ENCODE data around the gene HKDC1. TPM values are rescaled to one million over a fixed set of nuclear protein-coding genes. Genes with fewer than 3 reads are reported as not detected.
A peak's percentile ranks its signal among the peaks of the same experiment; 100 is the strongest.

Gene HKDC1
- total and polyA plus RNA-seq, 11 donors = 0.11 to 0.19 (median 0.14) TPM; not detected in 8

- WGBS, 4 donors = 64 to 75% (median 69%) methylated on average over 4 of the region's 4 CpGs
- TF ChIP-seq, protein P1, sequence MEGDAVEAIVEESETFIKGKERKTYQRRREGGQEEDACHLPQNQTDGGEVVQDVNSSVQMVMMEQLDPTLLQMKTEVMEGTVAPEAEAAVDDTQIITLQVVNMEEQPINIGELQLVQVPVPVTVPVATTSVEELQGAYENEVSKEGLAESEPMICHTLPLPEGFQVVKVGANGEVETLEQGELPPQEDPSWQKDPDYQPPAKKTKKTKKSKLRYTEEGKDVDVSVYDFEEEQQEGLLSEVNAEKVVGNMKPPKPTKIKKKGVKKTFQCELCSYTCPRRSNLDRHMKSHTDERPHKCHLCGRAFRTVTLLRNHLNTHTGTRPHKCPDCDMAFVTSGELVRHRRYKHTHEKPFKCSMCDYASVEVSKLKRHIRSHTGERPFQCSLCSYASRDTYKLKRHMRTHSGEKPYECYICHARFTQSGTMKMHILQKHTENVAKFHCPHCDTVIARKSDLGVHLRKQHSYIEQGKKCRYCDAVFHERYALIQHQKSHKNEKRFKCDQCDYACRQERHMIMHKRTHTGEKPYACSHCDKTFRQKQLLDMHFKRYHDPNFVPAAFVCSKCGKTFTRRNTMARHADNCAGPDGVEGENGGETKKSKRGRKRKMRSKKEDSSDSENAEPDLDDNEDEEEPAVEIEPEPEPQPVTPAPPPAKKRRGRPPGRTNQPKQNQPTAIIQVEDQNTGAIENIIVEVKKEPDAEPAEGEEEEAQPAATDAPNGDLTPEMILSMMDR (IDR thresholded peaks at IDR 0.05) = no peak
- TF ChIP-seq POLR2A (IDR thresholded peaks at IDR 0.05) = no peak
- Histone ChIP-seq H3K4me1 (peaks cover 0 to 5% (median 0%) of the 10 kb centered on the region in 12 donors), H3K4me3 (no peak overlapping the region), H3K27ac (no peak overlapping the region), H3K27me3 (no peaks in the 10 kb centered on the region), H3K9me3 (no peaks in the 10 kb centered on the region), H3K36me3 (no peaks in the 10 kb centered on the region)
- peak in 1 of 5 donors; percentile 40 for DNase-seq
- intact Hi-C loops (cut with DNase I) = no loop called here
- ATAC-seq = peak in 3 of 4 donors; percentile 52 to 74 (median 54)
Observed at GRCh38 chr10:69290993-69291392, 70.9 kb downstream of the HKDC1 start.

DNA sequence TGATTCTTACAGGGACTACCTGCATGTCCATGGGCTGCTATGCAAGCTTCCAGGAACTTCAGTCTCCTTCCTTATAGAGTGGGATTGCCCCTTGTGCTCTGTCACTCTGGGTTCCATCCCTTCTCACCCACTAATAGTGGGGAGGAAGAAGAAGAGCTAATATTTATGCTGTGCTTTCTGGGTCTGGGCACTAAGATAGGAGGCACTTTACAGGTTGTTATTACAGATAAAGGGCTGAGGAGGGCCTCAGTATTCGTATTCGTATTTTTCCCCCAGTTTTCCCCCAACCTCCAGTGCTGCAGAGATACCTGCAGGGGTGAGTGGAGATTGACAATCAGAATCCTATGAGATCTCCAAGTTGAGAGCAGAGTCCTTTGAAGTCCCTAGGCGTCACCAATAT is 72.3 kb downstream of the HKDC1 start:
- 62 to 85% (median 73%) methylated on average over 3 of the region's 3 CpGs for WGBS, 4 donors
- no peak for DNase-seq
- no peaks in the 10 kb centered on the region for H3K9me3 ChIP-seq
- TF ChIP-seq, protein P1 (IDR thresholded peaks at IDR 0.05) = no peak
- no peak for TF ChIP-seq POLR2A (IDR thresholded peaks at IDR 0.05)
- H3K4me1 ChIP-seq = peaks cover 0 to 5% (median 0%) of the 10 kb centered on the region in 12 donors
- ATAC-seq = no peak
- intact Hi-C loops (cut with DNase I) = no loop called here
- no peaks in the 10 kb centered on the region for H3K36me3 ChIP-seq
- H3K27ac ChIP-seq = no peak overlapping the region
- no peak overlapping the region for H3K4me3 ChIP-seq
- no peaks in the 10 kb centered on the region for H3K27me3 ChIP-seq

GRCh38 chr10:69295027-69295636 is 75.0 kb downstream of the HKDC1 start:
- DNase-seq = no peak
- WGBS, 4 donors = 89 to 93% (median 91%) methylated on average over 11 of the region's 11 CpGs
- no peaks in the 10 kb centered on the region for H3K36me3 ChIP-seq
- H3K27me3 ChIP-seq = no peaks in the 10 kb centered on the region
- no peak for ATAC-seq
- no peak overlapping the region for H3K4me3 ChIP-seq
- H3K4me1 ChIP-seq = peaks cover 0 to 5% (median 0%) of the 10 kb centered on the region in 12 donors
- H3K9me3 ChIP-seq = no peaks in the 10 kb centered on the region
- TF ChIP-seq POLR2A (IDR thresholded peaks at IDR 0.05) = no peak
- TF ChIP-seq, protein P1 (IDR thresholded peaks at IDR 0.05) = no peak
- intact Hi-C loops (cut with DNase I) = no loop called here
- H3K27ac ChIP-seq = no peak overlapping the region

GRCh38 chr10:69303632-69304051 is 83.5 kb downstream of the HKDC1 start:
- intact Hi-C loops (cut with DNase I) = no loop called here
- Histone ChIP-seq H3K4me1 (peaks cover 0 to 6% (median 0%) of the 10 kb centered on the region in 12 donors), H3K27ac (no peak overlapping the region), H3K27me3 (no peaks in the 10 kb centered on the region), H3K36me3 (no peaks in the 10 kb centered on the region), H3K9me3 (peaks cover 0 to 10% (median 0%) of the 10 kb centered on the region in 12 donors), H3K4me3 (no peak overlapping the region)
- 90 to 97% (median 96%) methylated on average over 3 of the region's 3 CpGs for WGBS, 4 donors
- ATAC-seq (no peak), DNase-seq (peak in 1 of 5 donors; percentile 31)
- no peak for TF ChIP-seq POLR2A (IDR thresholded peaks at IDR 0.05)
- TF ChIP-seq, protein P1 (IDR thresholded peaks at IDR 0.05) = no peak

Data from heart left ventricle (tissue), 16 donors.